Ammon's horn (tissue), 1 donor: ENCODE measurements around the gene TMEM207.

Experiments
- DNase-seq: peaks from one replicate; pipeline ENCODE4 v3.0.0-alpha.2; 2016; ENCODE audit warnings: low spot score

TMEM207 gene

GRCh38 chr3:190384309-190384756 is 65.4 kb downstream of the TMEM207 start:
- DNase-seq, result peak; percentile 33

DNA sequence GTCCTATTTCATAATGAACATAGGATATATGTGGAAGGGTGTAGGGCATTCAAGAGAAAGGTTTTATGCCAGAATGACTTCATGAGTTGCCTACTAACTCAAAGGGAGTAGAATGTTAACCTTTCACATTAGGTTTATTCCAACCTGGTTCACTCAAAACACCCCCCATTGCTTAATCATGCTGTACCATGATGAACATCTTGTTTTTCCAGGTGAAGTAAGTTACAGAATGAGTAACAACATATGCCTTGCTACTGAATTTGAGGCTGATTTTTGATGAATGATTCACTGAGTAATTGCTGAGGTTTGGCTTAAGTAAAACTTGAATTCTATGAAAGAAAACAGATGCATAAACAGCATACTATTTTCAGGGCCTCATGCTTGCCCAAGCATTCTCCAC is 67.6 kb downstream of the TMEM207 start:
- DNase-seq, result no peak

GRCh38 chr3:190381441-190381840 is 68.3 kb downstream of the TMEM207 start:
- DNase-seq, result no peak

DNA sequence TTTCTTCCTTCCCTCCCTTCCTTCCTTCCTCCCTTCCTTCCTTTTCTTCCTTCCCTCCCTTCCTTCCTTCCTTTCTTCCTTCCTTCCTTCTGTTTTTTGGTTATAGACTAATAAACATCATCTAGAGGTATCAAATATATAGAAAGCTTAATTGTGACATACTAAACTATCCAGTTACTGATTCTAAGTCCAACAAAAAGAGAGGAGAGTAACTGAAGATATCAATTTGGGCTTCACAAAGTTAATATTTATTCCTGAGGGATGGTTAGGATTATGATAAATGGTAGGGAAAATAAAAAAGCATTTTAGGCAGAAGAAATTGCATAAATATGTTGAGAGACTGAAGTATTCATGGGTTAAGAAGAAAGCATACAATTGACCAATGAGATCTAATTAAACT is 69.5 kb downstream of the TMEM207 start:
- DNase-seq, result no peak
